Gastrocnemius medialis (tissue), 4 donors: ENCODE results near the gene SH3GL2.

ENCODE experiments used
- CTCF ChIP-seq, 5 experiments: fragments of 450-650 bp in 3 of 5; fragments of 200-600 bp in 2 of 5; sonication (generic) in 2 of 5; IDR thresholded peaks in 4 of 5; conservative IDR thresholded peaks in 1 of 5; 1 replicate in 4 of 5; 2 replicates in 1 of 5; pipeline ENCODE4 v1.5.1; 2016 to 2019; ENCODE audit warnings: antibody characterized with exemption in 5 of 5, mild to moderate bottlenecking in 3 of 5, moderate library complexity in 3 of 5
- POLR2A ChIP-seq, 2 donors: fragments of 450-650 bp; IDR thresholded peaks; one replicate each; pipeline ENCODE4 v1.6.1; 2017; ENCODE audit warnings: antibody characterized with exemption in 2 of 2, mild to moderate bottlenecking in 2 of 2, moderate library complexity in 2 of 2

GRCh38 chr9:17628624-17629023, 49.8 kb downstream of the SH3GL2 start:
- TF ChIP-seq CTCF (IDR thresholded peaks at IDR 0.05 in 4 of 5, conservative IDR thresholded peaks at IDR 0.05 in 1 of 5) (no peak), POLR2A (IDR thresholded peaks at IDR 0.05) (no peak)
